HG03469 (cell line): ENCODE results near the gene NPFFR1.

Source experiments
- ATAC-seq: cut with Tn5 transposase; IDR thresholded peaks from one replicate; pipeline ENCODE4 v1.9.1; 2021; ENCODE audit warnings: mild to moderate bottlenecking, moderate library complexity, moderate number of reproducible peaks; ENCODE audit not compliant: unreplicated experiment

Gene NPFFR1, protein sequence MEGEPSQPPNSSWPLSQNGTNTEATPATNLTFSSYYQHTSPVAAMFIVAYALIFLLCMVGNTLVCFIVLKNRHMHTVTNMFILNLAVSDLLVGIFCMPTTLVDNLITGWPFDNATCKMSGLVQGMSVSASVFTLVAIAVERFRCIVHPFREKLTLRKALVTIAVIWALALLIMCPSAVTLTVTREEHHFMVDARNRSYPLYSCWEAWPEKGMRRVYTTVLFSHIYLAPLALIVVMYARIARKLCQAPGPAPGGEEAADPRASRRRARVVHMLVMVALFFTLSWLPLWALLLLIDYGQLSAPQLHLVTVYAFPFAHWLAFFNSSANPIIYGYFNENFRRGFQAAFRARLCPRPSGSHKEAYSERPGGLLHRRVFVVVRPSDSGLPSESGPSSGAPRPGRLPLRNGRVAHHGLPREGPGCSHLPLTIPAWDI

DNA sequence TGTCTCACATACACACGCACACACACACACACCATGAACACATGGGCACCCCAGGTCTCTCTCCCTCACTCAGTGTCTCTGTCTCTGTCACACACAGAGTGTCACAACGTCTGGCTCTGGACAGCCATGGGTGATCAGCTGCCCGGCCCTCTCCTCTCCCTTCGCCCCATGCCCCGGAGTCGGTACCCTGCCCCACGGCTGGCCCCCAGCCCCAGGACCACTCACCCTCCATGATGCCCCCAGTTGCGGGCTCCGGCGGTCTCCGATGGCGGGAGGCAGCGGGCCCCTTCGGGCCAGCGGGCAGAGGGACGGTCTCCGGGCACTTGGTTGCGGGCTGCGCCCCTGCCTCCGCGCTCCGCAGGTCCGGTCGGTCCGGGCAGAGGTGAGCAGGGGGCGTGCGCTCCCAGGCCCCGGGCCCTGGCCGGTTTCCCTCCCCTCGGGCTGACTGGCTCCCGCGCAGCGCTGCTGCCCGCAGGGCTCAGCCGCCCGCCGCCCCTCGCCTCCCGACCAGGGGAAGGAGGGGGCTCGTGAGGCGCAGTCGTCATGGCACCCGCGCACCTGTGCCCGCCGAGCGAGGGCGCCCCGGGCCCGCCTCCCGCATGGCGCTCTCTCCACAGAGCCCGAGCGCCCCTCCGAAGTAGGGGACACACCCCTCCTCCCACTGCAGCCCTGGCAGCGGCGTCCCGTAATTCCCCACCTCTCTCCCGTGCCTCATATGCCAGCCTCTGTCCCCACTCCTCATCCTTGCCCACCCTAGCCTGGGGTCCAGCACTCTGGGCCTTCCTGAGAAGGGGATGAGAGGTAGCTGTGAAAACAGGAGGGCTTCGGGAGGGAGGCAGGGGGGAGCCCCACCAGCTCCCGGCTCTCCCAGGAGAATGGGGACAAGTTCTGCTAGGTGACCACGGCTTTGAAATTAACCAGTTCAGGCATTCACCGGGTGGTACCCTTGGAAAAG, at the start of gene NPFFR1:
Gene NPFFR1 (minus strand): TSS at position 560 of the 955 bp plus-strand sequence. CDS start 328 bp downstream, at position 232.
- ATAC-seq: no peak

DNA sequence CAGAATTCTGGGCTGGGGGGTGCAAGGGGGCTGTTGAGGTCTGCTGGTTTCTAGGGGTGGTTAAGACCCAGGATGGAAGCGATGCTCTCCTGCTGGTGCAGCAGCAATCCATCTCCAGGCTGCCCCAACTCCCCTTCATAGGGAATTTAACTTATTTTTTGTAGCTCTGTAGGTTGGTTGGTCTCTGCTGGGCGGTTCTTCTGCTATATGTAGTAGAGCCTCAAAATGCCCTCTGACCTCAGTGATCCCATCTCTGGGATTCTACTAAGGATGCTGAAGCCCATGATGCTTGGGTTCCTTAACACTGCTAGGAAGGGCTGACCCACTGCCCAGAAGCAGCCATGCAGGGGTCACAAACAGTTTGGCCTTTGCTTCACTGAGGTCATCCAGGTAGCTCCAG, 49.5 kb upstream of the NPFFR1 start:
- ATAC-seq: no peak

DNA sequence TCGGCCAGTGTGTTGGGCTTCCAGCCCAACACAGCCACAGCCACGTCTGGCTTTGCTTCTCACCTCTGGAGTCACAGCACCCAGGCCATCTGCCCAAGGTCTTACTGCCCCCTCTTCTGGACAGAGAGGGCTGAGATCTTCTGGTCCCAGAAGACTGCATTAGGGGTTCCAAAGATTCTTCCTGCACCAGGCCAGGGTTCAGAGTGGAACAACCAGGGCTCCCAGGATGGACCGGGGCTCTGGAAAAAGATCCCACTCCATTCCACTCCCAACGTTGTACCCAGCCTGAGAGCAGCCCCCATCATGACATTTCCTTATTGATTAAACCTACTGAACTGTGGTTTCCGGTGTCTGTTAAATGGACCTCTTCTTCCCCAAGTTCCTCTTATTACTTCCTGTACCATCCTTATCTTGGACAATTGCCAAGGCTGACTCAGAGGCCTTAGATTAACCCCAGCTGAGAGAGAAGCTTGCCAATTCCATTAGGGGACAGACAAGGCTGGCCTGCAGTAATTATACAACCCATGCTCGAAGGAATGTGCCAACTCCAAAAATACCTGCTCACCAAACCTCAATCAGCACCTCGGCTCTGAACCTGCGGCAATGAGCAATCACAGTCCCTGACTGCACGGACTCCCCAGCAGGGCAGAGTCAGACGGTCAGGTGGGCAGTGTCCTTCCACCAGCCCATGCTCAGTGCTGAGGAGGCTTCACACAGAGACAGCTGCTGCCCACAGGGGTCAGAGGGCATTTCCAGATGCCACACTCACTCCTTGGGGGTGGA, 47.9 kb upstream of the NPFFR1 start:
- no peak for ATAC-seq

DNA sequence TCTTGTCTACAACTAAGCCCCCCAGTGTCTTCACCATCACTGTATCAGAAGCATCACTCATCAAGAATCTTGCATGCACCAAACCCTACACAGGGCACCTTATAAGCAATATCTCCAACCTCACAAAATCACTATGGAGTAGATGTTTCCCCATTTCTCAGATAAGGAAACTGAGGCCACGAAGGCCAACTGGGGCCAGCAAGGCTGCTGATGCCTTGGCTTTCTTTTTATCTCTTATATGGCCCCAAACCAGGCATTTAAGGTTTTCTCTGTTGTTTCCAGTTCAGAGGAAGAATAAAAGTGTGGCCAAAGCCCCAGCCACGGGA, 47.3 kb upstream of the NPFFR1 start:
- ATAC-seq: no peak

DNA sequence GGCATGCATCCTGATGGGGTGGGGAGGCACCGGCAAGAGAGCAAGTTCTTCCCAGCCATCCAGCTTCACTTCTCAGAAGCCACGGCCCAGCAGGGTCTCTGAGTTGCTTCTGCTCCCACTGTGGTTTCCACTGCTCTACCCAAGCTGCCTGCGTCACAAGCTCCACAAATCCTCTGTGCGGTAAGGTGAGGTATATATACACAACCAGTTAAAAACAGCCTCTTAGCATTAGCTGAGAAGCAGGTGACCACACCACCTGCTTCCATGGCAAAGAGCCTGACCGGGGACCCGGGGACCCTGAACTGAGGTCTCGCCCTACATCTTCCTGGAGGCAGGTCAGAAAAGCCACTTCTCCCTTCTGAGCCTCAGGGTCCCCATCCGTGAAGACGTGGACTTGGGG, 46.9 kb upstream of the NPFFR1 start:
- no peak for ATAC-seq

DNA sequence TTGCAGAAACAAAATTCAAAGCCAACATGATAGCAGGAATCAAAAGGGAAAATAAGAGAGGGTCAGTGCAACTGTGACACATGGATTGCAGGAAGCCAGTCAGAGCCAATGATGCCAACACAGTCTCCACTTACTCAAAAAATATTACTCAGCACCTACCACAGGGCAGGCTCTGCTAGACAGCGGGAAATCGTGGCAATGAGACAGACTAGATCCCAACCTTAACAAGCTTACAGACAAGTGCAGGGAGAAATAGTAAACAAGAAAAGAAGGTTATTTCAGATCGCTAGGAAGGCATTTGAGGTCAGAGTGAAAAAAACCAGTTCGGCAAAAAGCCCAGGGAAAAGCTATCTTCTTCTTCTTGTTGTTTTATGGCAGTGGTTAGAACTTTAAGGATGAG, 45.2 kb upstream of the NPFFR1 start:
- no peak for ATAC-seq

DNA sequence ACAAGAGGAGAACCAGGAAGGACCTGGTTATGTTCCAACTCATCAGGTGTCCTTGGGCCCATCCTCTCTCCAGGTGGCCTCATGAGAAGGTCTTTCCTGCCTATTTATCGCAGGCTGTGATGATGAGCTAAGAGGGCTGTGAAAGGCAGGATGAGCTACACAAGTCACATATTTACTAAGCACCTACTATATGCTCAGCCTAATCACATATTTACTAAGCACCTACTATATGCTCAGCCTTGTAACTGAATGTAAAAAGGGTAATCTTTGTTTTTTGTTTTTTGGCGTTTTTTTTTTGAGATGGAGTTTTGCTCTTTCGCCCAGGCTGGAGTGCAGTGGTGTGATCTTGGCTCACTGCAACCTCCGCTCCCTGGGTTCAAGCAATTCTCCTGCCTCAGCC, 44.2 kb upstream of the NPFFR1 start:
- no peak for ATAC-seq

DNA sequence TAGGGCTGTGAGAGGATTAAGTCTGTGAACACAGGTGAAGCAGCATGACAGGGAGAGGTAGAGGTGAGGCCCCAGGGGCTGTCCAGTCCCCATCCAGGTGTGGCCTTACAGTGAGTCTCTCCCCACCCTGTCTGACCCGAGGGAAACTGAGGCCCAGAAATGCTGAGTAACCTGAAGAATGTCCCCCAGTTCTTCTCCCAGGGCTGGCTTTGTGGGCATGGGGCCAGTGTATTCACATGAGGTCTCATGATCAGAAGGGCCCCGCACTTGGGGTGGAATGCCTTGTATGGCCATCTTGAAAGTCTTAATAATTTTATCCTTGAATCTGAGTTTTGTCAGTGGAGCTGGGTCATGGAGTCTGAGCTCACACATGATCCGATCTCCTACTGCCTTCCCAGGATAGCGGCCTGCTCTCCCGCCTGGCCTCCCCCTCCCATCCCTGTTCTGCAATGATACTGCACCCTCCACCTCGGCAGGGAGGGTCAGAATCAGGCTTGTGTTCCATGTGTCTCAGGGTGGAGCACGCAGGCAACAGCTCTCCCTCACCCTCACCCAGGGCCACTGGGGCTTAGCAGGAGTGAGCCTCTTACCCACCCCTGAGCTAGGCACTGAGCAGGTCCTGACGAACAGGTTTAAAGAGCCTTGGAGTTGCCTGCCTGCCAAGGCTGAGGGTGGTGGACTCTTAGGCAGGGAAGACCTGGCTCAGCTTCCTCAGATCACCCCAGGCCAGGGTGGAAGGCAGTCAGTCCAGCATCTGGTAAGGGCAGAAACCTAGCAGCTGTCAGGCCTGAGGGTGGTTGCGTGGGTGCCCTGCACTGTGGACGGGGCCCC, 41.4 kb upstream of the NPFFR1 start:
- ATAC-seq: no peak

DNA sequence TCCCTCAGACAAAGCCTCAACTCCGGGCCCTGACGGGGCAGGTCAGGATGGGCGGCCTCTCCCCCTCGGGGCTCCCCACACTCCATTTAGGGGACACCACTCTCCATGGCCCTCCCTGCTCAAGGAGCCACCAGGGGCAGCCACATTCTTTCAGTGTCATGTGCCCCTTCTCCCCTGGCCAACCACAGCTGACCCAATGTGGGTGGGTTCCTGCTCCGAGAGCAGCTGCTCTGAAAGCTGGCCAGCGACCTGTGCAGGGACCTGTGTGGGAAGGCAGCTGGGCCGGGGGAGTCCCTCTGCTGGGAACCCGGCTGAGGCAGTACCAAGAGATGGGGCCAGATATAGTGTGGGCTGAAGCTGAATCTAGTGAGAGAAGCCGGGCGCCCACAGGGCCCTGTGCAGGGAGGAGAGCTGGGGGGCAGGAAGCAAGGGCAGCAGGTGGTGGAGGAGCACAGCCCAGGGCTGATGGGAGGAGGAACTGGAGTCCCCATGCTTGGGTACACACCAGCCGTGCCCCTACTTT, 40.6 kb upstream of the NPFFR1 start:
- no peak for ATAC-seq

DNA sequence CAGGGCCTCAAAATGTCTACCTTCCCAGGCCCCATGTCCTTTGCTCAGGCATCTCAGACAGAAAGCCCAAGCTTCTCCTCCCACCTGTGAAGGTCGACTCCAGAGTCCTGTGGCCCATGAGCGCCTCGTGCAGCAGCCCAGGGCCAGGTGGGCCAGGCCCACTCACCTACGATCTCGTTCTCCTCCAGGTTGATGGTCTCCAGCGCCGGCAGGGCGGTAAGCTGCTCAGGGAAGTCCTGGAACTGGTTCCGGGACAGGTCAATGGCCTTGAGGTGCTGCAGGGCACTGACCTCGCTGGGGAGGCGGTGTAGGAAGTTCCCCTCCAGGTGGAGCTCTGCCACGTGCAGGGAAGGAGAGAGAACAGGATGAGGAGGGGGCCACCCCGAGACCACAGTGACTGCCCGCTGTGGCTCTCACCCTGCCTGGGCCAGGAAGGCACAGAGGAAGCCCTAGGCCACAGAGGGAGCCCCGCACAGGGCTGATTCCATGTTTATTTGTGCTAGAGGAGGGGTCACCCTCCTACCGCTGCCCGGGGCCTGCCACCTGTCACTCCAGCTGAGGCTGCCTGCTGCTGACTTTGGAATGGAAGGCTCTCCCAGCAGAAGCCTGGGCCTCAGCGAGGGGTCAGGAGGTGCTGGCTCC, 40.0 kb upstream of the NPFFR1 start:
- ATAC-seq: no peak

DNA sequence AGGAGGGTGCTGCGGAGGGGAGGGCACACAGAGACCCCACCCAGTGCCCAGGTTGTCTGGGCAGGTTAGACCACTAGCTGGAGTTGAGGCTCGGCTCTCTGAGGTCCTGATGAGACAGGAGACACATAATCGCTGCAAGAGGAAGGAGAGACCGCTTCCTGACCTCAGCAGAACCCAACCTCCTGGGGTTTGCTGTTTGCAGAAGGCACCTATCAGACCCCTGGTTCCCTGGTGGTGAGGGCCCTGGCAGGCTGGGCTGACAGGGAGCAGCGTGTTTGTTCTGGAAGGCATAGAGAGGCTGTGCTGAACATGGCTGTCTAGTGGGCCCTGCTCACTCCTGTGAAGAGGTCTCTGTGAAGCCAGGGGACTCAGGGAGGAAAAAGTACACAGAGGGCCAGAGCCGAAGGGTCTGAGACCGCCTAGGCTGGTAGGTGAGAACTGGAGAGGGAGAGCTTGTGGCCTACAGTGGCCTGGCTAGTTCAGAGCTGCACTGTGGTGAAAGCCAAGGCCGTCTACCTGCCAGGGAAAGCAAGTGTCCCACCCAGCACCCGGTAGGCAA, 39.4 kb upstream of the NPFFR1 start:
- no peak for ATAC-seq

DNA sequence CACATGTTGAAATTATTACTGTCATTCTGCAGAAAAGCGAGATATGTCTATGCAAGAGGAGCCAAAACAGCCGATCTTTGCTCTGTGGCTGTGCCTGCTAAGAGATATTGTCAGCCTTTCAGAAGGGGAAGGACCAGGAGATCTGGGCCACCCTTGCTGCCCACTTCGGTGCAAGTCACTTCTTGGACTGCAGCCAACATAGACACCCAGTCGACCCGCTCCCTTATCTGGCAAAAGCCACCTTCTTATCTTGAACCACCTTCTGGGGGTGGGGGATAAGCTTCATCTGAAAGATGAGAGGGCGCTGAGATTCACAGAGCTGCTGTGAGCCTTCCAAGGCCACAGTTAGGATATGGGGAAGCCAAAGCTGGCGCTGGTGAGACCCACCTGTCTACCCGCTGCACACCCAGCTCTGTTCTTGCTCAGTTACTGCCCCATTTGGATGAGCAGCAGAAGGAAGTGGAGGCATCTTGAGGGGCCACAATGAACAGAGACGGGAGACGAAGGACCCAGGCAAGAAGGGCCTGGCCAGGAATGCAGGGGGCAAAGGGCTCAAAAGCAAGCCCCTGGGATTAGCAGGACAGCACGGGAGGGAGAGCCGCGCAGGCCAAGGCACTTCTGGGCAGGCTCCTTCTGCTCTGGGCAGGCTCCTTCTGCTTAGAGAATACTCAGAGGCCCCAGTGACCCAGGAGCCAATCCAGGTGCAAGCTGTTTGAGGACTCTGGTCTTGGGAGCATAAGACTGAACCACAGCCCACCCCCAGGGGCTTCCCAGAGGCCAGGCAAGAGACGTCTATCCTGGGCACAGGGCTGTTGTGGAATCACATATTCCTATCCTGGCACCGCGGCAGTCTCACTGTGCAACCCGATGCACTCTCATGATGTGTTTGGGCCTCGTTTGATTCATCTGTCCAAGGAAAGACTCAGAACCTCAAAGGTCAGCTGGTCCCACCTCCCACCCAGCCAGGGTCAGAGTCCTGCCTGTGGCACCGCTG, 38.4 kb upstream of the NPFFR1 start:
- no peak for ATAC-seq

DNA sequence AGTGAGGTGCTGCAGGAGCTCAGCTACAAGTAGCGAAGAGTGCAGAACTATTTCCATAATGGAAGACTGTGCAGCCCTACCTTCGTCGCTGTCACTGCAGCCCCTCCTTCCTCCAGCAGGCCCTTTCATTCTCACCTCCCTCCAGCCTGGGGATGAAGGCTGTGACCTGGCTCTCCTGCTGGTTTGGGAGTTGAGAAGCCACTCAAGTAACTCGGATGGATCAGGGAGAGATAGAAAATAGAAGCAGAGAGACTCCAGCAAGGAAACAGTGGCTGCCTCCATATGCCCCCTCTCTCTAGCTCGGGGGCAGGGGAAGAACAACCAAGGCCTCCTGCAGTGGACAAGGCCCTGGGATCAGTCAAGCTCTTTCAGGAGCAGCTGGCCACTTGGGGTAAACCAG, 37.4 kb upstream of the NPFFR1 start:
- no peak for ATAC-seq

DNA sequence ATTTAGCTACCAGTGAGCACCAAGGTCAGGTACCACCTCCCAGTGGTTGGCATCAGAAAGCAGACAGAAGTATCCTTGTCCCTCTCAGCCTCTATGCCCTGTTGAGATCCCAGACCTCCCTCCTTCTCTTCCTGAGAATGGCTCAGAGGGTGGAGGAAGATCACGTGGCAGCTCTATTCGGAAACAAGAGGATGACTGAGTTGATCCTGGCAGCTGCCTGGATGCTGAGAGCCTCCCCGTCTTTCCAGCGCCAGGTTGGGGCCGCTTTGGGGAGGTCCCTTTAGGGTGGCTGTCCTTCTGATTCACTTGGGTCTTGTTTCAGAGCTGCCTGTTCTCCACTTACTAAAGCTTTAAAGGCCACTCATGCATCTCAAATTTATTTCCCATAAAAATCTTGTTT, 36.9 kb upstream of the NPFFR1 start:
- no peak for ATAC-seq

DNA sequence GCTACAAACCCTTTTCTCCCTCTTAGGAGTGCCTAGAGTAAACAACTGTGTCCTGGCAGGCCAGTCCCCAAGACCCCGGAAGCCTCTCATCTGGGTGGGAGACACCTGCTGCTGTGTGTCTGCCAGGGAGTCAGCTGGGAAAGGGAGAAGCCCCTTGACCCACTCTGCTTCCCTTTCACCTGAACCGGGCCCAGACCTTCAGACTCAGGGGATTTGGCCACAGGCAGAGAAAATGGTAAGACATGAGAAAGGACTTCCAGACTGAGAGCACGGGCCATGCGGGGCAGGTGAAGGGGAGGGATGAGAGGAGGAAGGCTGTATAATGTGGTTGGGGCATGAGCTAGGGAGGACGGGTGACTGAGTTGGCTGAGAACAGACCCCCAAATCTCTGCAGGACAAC, 36.0 kb upstream of the NPFFR1 start:
- ATAC-seq: no peak

DNA sequence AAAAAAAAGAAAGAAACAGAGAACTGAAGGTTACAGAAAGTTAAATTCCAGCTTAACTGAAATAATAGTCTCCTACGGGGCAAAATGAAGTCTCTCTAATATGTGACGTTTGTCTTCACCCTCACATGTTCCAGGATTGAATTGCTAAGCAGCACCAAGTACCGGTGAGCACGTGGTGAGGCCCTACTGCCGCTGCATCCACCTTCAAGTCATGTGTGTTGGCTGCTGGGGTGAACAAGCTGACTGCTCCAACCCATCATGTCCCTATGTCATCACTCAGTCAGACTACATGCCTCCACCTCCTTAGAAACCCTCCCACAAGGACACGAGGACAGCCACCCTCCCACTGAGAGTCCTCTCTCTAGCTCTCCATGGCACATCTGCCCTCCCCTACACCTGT, 35.4 kb upstream of the NPFFR1 start:
- ATAC-seq: no peak

DNA sequence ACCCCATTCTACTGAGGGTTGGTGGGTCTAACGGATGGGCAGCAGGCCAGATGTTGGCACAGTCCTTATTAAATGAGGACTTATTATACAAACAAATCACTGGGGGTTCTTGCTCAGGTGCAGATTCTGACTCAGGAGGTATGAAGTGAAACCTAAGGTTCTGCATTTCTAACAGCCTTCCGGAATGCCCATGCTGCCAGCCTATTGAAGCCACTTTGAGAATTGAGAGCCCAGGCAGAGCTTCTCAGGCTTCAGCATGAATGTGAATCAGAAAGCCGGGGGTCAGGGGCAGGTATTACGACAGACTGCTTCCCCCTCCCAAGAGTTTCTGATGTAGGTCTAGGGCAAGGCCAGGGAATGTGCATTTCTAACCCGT, 34.1 kb upstream of the NPFFR1 start:
- no peak for ATAC-seq

DNA sequence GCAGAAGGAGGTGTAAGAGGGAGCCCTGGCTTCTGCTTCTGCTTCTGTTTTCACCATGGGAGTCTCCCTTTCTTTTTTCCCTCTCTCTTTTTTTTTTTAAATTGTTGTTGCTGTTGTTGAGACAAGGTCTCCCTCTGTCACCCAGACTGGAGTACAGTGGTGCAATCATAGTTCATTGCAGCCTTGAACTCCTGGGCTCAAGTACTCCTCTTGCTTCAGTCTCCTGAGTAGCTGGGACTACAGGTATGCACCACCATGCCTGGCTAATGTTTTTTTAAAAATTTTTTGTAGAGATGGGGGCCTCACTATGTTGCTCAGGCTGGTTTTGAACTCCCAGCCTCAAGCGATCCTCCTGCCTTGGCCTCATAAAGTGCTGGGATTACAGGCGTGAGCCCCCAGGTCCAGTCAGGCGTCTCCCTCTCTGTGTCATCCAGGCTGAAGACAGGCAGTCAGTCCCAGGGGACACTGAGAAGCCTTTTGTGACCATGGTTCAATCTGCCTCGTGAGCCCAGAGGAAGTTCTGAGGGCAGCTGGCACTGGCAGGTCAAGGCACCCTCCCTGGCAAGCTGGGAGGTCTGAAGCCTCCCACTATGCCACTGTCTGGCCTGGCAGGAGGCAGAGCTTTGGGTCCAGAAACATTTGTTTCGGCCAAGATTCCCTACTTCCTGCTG, 33.6 kb upstream of the NPFFR1 start:
- no peak for ATAC-seq
